Activated CD4-positive, alpha-beta T cell treated with anti-CD3 and anti-CD28 coated beads, Interleukin-2, amount 50 U/mL, for 16 hours (primary cell): ENCODE results near the gene BLOC1S6.

Source experiments
- DNase-seq: peaks from one replicate; pipeline ENCODE4 v3.0.0-alpha.2; 2020

Gene BLOC1S6

DNA sequence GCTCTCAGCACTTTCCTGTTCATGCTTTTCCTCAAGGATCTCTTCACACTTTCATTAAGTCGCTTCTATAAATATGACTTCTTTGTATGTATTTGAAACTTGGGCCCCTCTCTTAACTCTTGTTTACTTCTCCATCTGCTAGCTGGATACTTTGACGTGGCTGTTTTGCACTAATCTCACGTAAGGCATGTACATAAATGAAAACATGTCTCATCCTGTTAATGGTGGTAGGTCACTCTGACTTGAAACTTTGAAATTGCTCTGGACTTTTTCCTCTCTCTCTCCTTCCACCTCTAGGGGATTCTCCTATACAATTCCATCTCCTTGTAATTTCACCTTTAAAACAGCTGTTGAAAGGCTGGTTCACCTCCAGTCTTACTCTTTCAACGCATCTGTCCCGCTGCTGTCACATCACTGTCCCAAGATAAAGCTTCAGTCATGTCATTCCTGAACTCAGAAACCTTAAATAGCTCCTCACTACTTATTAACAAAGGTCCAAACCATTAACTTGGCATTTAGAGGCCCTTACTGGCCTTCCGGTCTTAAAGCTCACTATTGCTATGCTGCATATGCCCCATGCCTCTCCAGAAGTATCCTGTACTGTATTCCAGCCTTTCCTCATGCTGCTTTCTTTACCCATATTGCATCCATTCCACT, 1.2 kb downstream of the BLOC1S6 start:
- DNase-seq = no peak

DNA sequence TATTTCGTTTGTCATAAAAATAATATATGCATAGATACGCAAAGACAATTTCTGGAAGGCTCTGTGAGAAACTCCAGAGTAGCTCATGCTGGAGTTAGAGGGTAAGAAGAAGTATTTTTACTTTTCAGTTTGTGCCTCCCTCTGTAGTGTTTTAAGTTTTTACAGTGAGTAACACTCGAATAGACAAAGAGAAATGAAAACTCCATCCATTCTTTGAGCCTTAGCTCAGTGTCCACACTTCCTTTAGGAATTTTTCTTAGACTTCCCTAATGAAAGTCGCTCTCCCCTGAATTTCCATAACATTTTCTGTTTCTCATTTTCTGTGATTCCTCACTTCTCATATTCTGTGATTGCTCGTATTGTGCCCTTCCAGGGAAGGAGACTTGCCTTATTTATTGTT, 2.1 kb downstream of the BLOC1S6 start:
- DNase-seq = no peak

DNA sequence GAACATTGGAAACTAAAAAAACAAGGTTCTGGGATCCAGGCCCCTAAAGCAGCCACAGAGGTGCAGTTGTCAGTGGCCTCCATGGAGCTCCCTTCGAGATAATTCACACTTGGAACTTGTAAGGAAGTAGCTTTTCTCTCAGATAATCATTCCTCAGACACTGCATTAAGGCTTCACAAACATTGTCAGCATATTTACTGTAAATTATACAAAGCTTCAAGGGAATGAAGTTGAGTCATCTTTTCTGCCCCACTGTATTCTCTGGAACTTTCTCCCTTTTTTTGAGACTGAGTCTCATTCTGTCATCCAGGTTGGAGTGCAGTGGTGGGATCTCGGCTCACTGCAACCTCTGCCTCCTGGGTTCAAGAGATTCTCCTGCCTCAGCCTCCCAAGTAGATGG, 7.1 kb downstream of the BLOC1S6 start:
- DNase-seq = no peak

DNA sequence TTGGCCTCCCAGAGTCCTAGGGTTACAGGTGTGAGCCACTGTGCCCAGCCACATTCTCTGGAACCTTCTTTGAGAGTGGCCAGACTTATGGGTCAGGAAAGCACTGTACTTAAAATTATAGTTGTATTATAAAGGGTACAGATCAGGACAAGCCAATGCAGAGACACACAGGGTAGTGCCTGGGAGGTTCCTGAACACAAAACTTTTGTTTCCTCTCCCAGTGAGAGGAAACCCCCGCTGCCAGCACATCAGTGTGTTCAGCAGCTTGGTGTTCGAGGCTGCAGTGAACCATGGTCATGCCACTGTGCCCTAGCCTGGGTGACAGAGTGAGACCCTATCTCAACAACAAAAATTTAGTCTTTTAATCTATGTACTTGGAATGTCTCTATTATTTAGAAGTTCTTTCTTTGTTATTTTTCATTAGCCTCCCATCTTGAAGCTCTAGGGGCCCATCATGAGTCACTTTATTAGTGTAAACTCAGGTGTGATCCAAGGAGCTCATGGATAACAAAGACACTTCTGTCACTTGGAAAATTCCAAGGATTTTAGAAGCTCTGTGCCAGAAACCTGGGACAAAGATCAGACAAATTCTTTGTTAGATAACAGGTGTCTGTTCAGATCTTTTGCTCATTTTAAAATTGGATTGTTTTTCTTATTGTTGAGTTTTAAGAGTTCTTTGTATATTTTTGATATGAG, 7.8 kb downstream of the BLOC1S6 start:
- DNase-seq = no peak

DNA sequence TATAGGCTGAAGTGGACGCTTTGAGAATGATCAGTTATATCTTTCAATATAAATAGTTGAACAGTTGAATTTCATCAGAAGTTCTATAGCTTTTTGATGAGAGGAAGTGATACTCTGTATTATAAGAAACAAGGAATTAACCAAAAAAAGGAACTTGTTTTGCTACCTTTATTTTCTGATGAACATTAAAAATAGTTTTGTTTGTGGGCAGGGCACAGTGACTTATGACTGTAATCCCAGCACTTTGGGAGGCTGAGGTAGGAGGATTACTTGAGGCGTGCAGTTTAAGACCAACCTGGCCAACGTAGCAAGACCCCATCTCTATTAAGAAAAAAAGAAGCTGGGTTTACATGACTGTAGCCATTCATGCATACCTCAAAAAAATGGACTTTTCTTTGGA, 16.7 kb downstream of the BLOC1S6 start:
- no peak for DNase-seq

DNA sequence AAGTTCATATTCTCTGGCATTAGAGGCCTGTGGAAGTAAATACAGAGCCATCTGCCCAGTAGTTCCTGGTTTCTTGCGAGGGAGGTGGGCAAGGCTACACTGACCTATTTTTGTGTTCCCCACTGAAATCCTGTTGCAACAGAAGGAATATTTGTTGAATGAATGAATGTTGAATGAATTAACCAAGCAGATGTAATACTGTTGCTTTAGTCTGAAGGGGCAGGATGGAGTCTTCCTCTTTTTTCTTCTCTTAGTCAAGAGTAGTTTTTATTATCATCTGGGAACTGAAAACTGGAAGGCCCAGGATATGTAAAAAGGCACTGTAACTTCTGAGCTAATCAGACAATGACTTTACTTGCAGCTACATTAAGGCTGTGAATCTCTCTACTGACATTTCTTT, 17.1 kb downstream of the BLOC1S6 start:
- DNase-seq = no peak

DNA sequence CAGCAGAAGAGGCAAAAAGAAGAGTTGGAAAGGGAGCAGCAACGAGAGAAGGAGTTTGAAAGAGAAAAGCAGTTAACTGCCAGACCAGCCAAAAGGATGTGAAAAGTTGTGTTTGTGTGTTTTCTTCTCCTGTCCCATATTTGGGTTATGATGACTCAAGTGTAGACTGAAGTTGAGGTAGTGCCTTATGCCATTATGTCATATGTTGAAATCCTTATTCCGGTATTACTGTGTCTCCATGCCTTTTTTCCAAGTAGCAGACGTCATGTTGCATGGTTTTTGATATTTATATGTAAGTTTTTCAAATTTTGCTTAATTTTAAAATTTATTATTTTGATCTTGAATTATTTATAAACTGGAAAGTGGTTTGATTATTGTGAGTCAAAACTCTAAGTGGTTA, 19.2 kb downstream of the BLOC1S6 start:
- peak; percentile 26 for DNase-seq

DNA sequence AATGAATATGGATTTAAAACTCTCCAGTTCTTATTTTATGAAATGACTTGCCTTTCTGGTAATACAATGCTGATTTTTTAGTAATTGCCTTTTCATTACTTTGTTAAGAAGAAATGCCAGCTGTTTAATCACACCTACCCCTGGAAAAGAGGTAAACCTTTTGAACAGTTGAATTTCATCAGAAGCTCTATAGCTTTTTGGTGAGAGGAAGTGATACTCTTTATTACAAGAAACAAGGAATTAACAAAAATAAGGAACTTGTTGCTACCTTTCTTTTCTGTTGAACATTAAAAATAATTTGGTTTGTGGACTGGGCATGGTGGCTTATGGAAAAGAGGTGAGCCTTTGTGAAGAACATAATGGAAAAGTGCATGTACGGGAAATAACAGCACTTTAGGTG, 19.7 kb downstream of the BLOC1S6 start:
- no peak for DNase-seq

DNA sequence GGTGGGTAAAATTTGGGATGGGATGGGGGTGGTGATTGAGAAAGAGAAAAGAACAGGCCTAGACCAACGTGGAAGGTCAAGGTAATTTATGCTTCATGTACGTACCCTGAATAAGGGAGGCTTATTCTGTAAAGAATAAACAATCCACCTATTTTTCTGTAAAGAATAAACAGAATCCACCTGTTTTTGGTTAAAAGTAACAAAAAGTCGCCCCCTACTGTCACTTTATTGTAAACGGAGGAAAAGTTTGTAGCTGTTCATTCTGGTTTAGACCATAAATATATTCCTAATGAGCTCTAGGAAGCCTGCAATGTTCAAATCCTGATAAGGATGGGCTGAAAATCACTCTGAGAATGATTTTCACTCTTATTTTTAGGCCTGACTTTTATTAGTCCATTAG, 24.1 kb downstream of the BLOC1S6 start:
- peak; percentile 36 for DNase-seq

DNA sequence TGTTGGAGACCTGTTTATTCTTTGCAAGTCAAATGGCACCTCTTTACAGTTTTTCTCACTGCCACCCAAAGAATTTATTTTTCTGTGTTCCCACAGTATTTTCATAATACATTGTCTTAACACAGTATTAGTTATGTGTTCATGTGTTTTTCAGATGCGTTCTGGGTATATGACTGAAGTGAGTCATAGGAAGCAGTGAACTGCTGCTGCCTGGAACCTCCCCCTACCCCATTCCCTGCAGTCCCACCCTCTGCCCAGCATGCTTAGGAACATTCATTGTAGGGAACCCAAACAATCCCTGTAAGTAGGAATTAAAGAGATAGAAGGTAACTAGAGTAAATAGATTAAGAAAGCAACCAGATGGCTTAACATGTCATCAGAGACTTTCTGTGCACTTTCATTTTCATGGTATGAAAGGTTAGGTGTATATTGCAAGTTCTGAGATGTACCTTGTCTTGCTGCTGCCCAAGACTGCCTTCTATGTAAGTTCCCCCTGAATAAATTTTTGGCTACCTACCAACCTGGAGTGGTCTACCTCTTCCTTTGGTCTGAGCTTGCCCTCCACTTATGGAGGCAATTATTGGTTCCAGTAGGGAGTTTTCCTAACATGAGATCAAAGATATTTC, 25.7 kb downstream of the BLOC1S6 start:
- DNase-seq = no peak

DNA sequence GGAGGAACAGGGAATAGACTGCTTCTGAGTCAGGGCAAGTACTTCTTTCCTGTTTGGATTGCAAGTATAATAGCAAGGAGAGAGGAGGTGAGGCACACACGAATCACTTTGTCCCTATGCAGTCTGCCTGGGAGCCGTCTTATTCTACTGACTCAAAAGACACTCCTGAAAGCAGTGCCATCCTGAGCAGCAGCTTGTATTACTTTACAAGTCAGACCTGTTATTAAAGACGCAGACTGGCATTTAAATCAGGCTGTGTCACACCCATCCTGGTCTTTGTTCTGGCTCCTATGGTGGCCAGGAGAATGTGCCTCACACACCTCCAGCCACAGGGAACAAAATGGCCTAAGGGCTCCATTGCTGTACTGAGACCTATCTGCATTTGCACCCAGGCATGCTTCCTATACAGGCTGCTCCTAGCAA, 29.7 kb downstream of the BLOC1S6 start:
- DNase-seq = no peak

DNA sequence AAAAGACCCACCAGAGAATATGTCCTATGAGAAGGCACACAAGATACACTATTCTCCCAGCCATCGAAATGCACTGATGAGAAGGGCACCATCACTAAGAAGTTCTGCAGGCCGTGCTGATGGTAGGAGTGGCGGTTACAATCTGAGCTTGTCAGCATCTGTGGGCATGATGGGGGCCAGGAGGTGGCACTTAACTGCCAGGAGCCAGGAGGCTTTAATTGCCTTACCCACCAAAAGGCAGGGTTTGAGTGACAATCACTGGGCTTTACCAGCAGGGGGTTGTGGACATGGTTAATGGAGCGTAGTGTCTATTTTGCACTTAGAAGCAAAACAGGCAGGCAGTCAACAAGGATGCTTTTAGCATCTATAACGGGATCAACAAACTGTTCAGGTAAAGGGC, 31.6 kb downstream of the BLOC1S6 start:
- DNase-seq = no peak

DNA sequence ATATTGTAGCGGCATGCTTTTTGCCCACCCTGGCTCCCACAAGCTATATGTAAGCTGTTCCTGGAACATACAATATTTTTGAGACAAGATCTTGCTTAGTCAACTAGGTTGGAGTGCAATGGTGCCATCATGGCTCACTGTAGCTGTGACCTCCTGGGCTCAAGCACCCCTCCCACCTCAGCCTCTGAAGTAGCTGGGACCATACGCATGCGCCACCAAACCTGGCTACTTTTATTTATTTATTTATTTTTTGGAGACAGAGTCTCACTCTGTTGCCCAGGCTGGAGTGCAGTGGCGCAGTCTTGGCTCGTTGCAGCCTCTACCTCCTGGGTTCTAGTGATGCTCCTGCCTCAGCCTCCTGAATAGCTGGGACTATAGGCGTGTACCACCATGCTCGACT, 41.0 kb downstream of the BLOC1S6 start:
- no peak for DNase-seq

DNA sequence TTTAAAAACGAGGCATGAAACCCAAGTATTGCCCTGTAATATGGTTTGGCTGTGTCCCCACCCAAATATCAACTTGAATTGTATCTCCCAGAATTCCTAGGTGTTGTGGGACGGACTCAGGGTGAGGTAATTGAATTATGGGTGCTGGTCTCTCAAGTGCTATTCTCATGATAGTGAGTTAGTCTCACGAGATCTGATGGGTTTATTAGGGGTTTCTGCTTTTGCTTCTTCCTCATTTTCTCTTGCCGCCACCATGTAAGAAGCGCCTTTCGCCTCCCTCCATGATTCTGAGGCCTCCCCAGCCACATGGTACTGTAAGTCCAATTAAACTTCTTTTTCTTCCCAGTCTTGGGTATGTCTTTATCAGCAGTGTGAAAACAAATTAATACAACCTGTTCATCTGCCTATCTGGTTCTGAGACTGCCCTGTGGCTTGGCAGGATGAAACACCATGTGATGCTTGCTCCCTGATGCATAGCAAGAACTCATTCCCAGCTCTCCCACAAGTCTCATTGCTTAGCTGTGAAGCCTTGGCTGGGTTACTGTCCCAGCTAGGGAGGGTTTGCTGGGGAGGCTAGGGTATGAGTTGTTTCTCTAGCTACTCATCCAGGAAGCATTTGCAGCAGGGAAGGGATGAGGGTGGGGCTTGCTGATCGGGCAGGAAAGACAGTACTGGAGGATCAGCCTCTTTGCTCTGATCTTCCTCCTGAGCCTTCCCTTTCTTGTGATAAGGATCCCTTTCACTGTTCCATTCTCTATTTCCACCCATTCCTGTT, 43.9 kb downstream of the BLOC1S6 start:
- DNase-seq = no peak

DNA sequence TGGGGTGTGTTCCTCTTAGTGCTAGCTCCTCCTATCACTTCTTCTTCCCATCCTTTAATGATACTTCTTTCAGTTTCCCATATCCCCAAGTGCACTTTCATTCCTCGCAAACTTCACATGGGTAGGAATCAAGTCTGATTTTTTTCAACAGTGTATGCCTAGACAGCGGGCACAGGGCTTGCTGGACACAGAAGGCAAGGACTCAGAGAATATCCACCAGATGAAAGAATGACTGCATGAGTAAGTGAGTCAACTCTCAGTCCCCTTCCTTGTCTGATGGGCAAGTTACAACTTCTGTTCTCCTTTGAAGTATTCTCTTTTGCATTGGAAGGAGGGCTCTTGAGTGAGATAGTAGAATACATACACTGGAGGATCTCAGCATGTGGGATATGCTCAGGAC, 44.6 kb downstream of the BLOC1S6 start:
- DNase-seq = no peak

DNA sequence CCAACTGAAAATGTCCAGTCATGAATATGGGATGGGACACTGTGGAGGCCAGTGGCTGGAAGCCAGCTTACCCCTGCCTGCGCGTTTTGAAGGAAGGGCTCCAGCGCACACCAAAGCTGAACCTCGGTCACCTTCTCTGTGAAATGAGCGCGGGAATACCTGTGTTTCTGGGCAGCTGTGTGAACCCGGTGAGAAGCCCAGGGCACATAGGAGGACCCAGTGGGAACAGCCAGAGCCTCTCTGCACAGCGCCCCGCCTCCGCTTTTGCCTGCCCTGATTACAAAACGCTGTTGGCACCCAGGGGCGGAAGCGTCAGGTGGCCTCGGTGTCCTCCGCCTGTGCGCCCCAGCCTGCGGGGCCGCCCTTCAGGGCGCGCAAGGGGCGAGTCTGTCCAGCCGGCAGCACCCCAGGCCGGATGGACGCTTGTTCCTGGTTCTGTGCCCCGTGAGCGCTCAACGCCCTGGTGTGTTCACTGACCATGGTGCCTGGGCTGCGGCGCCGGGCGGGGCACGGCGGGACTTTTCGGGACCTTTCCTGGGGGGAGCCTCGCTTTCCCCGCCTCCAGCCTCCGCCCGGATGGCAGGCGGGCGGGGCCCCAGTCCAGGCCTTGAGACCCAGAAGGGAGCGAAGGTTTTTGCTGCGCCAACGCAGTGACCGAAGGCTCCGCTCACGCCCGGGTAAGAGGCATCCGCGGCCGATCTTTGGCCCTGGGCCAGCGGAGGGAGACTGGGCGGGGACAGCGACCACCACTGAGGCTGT, 47.4 kb downstream of the BLOC1S6 start, which contains the start of gene SQOR:
SQOR (plus strand) TSS at position 598 of the 759 bp plus-strand sequence. CDS start 23,895 bp downstream, outside the sequence.
- DNase-seq = peak; percentile 78

DNA sequence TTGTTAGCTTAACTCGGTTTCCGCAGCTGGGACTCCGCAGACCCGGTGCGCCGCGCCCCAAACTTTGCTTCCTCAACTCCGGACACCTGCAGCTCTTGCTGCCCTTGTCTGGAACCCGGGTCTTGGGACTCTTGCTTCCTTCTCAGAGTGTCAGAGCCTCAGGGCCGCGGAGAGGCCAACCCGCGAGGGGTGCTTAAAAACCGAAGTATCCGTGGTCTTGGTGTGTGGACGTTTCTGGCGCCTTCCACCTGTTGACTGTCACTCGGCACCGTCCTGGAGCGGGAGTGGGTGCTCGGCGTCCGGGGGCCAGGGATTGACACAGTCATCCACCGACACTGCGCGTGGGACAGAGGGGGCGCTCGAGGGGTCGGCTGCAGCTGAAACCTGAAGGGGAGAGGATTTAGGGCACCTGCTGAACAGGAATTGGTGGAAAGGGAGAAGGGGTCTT, 48.0 kb downstream of the BLOC1S6 start:
- peak; percentile 78 for DNase-seq

DNA sequence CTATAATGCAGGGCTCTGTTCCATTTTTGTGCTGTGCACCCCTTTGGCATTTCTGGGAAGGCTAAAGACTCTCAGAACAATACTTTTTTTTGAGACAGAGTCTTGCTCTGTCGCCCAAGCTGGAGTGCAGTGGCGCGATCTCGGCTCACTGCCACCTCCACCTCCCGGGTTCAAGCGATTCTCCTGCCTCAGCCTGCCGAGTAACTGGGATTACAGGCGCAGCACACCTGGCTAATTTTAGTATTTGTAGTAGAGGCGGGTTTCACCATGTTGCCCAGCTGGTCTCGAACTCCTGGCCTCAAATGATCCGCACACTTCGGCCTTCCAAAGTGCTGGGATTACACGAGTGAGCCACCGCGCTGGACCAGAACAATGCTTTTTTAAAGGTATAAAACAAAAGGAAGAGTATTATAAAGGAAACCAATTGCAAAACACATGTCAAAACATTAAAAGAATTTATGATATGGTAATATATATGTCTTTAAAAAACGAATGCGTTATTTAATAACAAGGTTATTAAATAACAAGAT, 48.6 kb downstream of the BLOC1S6 start:
- DNase-seq = no peak

DNA sequence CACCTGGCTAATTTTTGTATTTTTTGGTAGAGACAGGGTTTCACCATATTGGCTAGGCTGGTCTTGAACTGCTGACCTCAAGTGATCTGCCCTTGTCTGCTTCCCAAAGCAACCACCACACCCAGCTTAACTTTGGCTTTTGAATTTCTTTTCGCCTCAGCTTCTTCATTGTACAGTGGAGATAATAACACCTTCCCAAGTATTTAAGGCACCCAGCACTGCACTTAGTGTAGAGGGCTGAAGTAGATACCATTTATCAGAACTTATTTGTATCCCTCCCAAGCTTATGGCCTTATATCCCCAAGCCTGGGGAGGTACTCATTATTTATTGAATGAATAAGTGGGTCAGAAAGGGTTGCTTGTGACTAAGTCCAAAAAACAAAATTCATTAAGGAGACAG, 50.0 kb downstream of the BLOC1S6 start:
- DNase-seq = no peak

DNA sequence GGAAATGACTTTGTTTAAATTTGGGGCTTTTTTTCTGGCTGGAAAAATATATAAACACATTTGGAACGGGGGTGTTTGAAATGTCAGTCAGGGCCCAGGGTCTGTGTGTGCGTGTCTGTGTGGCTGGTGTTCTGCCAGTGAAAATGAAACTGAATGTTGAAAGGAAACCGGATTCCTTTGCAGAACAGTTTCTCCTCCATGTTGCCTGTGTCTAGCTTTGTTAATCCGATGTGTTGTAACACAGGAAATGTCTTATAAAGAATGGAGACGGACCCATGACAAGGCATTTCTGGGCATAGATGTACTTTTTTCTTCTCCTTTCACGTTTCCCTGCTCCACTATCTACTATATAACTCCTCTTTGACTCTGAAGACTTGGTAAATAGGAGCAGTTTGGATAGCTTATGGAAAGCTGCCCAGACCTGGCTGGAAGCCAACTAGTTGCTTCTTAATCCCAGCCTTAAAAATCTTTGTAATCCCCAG, 50.4 kb downstream of the BLOC1S6 start:
- DNase-seq = peak; percentile 89

DNA sequence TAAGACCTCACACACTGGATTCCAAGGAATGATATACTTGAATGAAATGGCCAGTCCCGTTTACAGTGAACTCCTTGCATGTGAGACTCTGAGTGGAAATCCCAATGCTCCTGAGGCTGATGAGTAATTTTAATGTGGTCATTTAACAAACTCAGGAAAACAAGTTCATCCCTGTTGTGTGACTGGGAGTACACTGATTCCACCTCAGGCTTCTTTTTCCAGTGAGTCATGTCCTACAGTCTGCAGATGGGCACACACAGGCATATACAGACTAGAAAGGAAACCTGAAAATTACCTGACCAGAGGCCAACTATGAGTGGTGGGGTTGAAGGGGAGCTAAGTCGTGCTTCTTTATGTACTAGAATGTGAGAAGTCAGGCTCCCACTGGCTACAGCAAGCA, 53.4 kb downstream of the BLOC1S6 start:
- DNase-seq = no peak

DNA sequence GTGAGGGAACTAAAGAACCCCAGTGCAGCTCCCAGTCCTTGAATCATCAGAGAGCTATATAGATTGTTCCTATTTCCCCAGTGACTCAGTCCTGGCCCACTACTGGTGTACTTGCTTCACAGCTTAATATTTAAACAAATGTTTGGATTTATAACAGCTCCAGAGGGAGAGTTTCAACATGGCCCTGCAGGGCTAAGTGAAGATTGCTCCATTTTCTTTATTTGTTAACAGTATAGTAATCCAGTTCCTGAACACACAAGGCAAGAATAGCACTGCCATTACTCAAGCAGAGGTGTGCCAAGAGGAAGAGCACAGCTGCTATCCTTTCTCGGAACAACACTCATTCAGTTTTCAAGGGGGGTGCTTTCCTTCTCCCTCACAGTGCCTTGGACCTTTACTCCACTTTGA, 54.2 kb downstream of the BLOC1S6 start:
- DNase-seq = no peak
